Uterus (tissue), 4 donors: ENCODE data around the gene CPLX1. TPM values are rescaled to one million over a fixed set of nuclear protein-coding genes. Genes with fewer than 3 reads are reported as not detected.

Experiments used
- DNase-seq, 2 donors: peaks; one replicate each; pipeline ENCODE4 v3.0.0-alpha.2; 2019 to 2020
- H3K27ac ChIP-seq, 2 donors: fragments of 200-600 bp; sonication (generic); 1 replicate in 1 of 2; 2 replicates in 1 of 2; pipeline ENCODE4 v1.5.1; 2016 to 2018
- H3K27me3 ChIP-seq, 2 donors: fragments of 200-600 bp; sonication (generic); one replicate each; pipeline ENCODE4 v1.5.1; 2018 to 2019; ENCODE audit warnings: control low read depth in 1 of 2
- H3K36me3 ChIP-seq, 2 donors: fragments of 200-600 bp; sonication (generic); one replicate each; pipeline ENCODE4 v1.5.1; 2019; ENCODE audit warnings: control low read depth in 1 of 2
- H3K4me1 ChIP-seq, 2 donors: fragments of 200-600 bp; sonication (generic); one replicate each; pipeline ENCODE4 v1.5.1; 2018 to 2019; ENCODE audit warnings: control low read depth in 1 of 2
- H3K4me3 ChIP-seq, 2 donors: fragments of 200-600 bp; sonication (generic); 1 replicate in 1 of 2; 2 replicates in 1 of 2; pipeline ENCODE4 v1.5.1; 2018 to 2019; ENCODE audit warnings: mild to moderate bottlenecking in 1 of 2
- H3K9me3 ChIP-seq, 2 donors: fragments of 200-600 bp; sonication (generic); one replicate each; pipeline ENCODE4 v1.5.1; 2019; ENCODE audit warnings: control low read depth in 1 of 2
- POLR2A ChIP-seq, 2 donors: fragments of 450-650 bp; IDR thresholded peaks; one replicate each; pipeline ENCODE4 v1.6.1; 2016; ENCODE audit warnings: antibody characterized with exemption in 2 of 2, mild to moderate bottlenecking in 1 of 2, moderate library complexity in 1 of 2
- intact Hi-C: fragments of 100-400 bp; cut with DNase I; formaldehyde crosslinking; loops from one replicate; pipeline ENCODE4 v1.15.1; 2023; ENCODE audit warnings: low total_unique reads
- total RNA-seq, 4 donors: library from RNA; depleted of rRNA in 3 of 4; stranded (reverse); fragments of >200 nt in 3 of 4; gene quantifications; one replicate each; pipeline versions ENCODE4 v1.1.0 to v1.2.4, GENCODE V29; 2014 to 2023
- TF ChIP-seq, protein P1 (sequence below), 4 experiments: fragments of 200-600 bp in 2 of 4; fragments of 450-650 bp in 2 of 4; sonication (generic) in 2 of 4; IDR thresholded peaks; one replicate each; pipeline ENCODE4 v1.5.1; 2016 to 2019; ENCODE audit warnings: antibody characterized with exemption in 4 of 4, mild to moderate bottlenecking in 2 of 4, moderate library complexity in 1 of 4
- donor health status: DM: yes; HTN: yes; CAD: no.

The CPLX1 gene
- total RNA-seq, 4 donors from 2014 or later: 0.14 to 15.1 (median 2.0) TPM

DNA sequence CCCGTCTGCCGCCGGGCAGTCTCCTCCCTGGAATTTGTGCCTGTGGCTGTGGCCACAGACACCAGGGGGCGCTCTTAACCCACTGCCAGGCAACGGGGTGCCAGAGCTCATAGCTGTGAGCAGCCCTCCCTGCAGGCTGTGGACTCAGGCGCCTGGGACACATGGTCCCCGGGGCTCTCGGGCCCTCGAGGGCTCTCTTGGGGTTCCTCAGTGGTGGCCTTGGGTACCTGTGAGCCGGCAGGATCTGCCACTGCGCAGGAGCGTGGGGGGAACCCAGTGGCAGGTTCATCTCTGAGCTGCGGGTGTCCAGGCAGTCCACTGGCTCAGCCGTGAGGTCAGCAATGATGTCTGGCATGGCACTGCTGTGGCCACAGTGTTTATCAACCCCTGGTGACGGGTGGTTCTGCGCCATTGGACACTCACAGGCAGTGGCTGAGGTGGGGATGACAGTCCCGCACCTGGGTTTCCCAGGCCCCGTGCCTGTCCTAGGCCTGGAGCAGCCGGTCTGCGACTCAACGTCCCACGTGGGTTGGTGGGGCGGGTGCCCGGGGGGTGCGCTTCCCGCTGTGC, 83.1 kb downstream of the CPLX1 start:
- Histone ChIP-seq H3K27ac (no peak overlapping the region), H3K4me1 (no peaks in the 10 kb centered on the region), H3K4me3 (no peak overlapping the region), H3K9me3 (no peaks in the 10 kb centered on the region), H3K36me3 (no peaks in the 10 kb centered on the region), H3K27me3 (no peaks in the 10 kb centered on the region)
- no peak for TF ChIP-seq POLR2A (IDR thresholded peaks at IDR 0.05)
- TF ChIP-seq, protein P1, sequence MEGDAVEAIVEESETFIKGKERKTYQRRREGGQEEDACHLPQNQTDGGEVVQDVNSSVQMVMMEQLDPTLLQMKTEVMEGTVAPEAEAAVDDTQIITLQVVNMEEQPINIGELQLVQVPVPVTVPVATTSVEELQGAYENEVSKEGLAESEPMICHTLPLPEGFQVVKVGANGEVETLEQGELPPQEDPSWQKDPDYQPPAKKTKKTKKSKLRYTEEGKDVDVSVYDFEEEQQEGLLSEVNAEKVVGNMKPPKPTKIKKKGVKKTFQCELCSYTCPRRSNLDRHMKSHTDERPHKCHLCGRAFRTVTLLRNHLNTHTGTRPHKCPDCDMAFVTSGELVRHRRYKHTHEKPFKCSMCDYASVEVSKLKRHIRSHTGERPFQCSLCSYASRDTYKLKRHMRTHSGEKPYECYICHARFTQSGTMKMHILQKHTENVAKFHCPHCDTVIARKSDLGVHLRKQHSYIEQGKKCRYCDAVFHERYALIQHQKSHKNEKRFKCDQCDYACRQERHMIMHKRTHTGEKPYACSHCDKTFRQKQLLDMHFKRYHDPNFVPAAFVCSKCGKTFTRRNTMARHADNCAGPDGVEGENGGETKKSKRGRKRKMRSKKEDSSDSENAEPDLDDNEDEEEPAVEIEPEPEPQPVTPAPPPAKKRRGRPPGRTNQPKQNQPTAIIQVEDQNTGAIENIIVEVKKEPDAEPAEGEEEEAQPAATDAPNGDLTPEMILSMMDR (IDR thresholded peaks at IDR 0.05): peak; percentile 67 to 79 (median 73)
- intact Hi-C loops: no loop called here
- DNase-seq: peak; percentile 48 to 58

DNA sequence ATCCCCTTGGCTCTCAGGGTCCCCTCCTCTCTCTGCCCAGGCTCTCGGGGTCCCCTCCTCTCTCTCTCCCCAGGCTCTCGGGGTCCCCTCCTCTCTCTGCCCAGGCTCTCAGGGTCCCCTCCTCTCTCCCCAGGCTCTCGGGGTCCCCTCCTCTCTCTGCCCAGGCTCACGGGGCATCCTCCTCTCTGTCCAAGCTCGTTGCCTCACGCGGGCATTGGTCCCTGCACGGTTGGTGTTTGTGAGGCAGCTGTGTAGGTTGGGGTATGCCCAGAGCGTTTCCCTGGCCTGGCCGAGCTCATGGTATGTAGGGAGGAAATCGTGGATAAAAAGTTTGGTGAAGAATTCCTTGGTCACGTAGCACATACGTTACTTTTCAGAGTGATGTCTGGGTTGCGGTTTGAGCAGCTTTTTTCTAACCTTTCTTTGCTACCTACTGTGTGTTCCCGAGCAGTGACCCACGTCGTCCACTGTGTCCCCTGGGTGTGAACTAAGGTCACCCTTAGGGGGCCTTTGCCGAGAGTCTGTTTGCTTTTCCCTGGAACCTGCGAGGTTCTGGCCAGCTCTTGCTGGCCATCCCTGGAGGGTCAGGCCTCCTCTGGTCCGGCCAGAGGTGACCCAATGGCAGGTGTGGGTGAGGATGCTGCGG, 83.7 kb downstream of the CPLX1 start:
- DNase-seq: no peak
- Histone ChIP-seq H3K36me3 (no peaks in the 10 kb centered on the region), H3K27ac (no peak overlapping the region), H3K27me3 (no peaks in the 10 kb centered on the region), H3K9me3 (no peaks in the 10 kb centered on the region), H3K4me1 (no peaks in the 10 kb centered on the region), H3K4me3 (no peak overlapping the region)
- no peak for TF ChIP-seq POLR2A (IDR thresholded peaks at IDR 0.05)
- TF ChIP-seq, protein P1 (IDR thresholded peaks at IDR 0.05): no peak
- intact Hi-C loops: no loop called here

DNA sequence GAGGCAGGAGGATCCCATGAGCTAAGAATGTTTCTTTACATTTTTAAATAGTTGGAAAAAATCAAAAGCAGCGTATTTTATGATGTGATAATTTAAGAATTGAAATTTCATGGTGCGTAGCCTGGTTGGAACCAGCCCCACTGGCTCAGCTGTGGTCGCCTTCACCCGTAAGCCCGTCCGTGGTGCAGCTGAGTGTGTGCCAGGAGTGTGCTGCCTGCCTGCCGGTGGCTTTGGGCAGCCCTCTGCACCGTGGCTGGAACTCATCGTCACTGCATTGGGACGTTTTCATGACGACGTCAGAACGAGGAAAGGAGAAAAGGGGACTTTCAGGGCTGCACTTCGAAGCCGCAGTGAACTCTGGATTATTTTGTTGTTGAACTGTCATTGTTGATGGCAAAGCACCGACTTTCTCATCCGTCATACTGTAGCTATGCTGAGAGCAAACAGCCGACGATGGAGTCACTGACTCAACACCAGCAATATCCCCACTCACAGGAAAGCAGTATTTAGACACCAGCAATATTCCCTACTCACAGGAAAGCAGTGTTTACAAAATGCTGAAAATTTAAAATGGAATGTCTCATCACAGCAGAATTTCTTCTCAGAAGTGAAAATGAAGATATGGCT, 85.2 kb downstream of the CPLX1 start:
- Histone ChIP-seq H3K4me1 (no peaks in the 10 kb centered on the region), H3K27ac (no peak overlapping the region), H3K36me3 (no peaks in the 10 kb centered on the region), H3K27me3 (no peaks in the 10 kb centered on the region), H3K9me3 (no peaks in the 10 kb centered on the region), H3K4me3 (no peak overlapping the region)
- intact Hi-C loops: no loop called here
- no peak for DNase-seq
- no peak for TF ChIP-seq POLR2A (IDR thresholded peaks at IDR 0.05)
- TF ChIP-seq, protein P1 (IDR thresholded peaks at IDR 0.05): no peak

DNA sequence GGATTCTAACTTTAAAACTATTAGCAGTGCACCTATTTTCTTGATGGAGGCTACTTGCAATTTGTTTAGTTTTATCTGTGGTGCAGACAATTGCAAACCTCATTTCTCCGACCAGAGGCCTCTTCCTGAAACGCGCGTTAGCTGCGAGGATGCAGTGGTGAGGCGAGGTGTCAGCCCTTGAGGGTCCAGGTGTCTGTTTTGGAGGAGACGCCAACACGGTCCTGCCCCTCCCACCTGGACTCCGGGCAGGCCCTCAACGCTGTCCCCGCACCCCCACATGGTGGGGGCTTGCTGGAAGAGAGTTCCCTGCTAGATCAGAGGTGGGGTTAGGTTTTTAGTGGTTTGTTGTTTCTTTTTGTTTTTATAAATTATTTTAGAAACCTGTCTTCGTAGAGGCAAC, 85.9 kb downstream of the CPLX1 start:
- DNase-seq: no peak
- no peaks in the 10 kb centered on the region for H3K27me3 ChIP-seq
- H3K4me3 ChIP-seq: no peak overlapping the region
- H3K9me3 ChIP-seq: no peaks in the 10 kb centered on the region
- H3K36me3 ChIP-seq: no peaks in the 10 kb centered on the region
- no peak overlapping the region for H3K27ac ChIP-seq
- H3K4me1 ChIP-seq: no peaks in the 10 kb centered on the region
- intact Hi-C loops: no loop called here
- no peak for TF ChIP-seq POLR2A (IDR thresholded peaks at IDR 0.05)
- TF ChIP-seq, protein P1 (IDR thresholded peaks at IDR 0.05): no peak

DNA sequence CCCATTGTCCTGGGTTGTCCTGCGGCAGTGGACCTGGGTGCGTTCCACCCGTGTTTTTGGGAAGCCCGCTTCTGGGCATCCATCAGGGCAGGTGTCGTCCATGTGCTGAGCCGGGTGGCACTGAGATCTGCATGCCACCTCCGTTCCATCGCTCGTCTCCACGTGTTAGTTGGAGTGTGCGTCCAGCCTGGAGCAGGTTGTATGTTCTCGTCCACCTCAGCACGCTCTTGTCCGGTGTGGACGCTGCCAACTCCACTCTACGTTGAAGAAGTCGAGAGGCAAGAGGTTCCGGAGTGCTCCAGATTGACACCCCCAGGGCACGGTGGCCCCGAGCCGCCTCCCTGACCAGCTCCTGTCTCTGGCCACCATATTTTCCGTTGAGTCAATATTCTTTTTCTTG, 86.4 kb downstream of the CPLX1 start:
- Histone ChIP-seq H3K27ac (no peak overlapping the region), H3K36me3 (no peaks in the 10 kb centered on the region), H3K4me3 (no peak overlapping the region), H3K27me3 (no peaks in the 10 kb centered on the region), H3K4me1 (no peaks in the 10 kb centered on the region), H3K9me3 (no peaks in the 10 kb centered on the region)
- no peak for DNase-seq
- TF ChIP-seq POLR2A (IDR thresholded peaks at IDR 0.05): no peak
- TF ChIP-seq, protein P1 (IDR thresholded peaks at IDR 0.05): no peak
- intact Hi-C loops: no loop called here
